ENCODE data around the gene PRKD2. TPM values are rescaled to one million over a fixed set of nuclear protein-coding genes. Genes with fewer than 3 reads are reported as not detected.
"Not testable (repeated sequence)": the region's sequence is repeated elsewhere in the genome, so short reads cannot be mapped to it uniquely, and the experiment has no call there.

PRKD2 gene
- total RNA-seq = 13.3 TPM
- long read RNA-seq, partial matches to known transcripts = 8 of 20 reads
- long read RNA-seq, other reads (novel, unspliced or antisense) = 3 of 20 reads

DNA sequence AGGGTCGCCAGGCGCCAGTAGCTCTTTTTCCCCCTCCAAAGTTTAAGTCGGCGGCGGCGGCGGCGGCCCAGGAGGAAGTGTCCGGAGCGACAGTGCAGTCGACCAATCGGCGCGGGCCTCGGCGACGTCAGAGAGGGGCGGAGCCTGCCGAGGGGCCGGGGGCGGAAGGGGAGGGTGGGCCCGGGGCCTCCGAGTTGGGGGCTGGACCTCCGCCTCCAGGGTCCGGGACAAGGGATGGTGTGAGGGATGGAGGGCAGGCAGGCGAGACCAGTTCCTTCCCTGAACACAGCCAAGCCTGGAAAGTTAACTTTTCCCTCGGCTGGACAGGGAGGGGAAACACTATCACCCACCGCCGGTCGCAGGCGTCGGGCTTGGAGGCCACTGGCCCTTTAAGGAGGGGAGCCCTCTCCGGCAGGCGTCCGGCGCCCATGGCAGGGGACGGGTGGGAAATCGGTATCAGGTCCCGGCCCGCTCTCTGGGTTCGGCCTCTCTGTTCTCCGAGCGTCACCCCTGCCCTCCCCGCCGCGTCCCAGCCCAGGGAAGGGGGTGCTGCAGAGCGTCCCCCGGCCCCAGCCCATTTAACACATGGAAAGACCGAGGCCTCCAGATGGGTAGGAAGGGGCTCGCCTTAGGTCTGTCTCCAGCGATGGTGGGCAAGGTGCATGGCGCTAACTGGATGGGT is at the start of gene PRKD2:
TSS of gene PRKD2 (minus strand) at position 81 of the 682 bp plus-strand sequence. CDS start 744 bp downstream, outside the sequence.
- peak; percentile 96 for DNase-seq (ENCODE audit: low spot score)
- intact Hi-C loops (cut with DNase I) = no loop called here

- no peak for DNase-seq (ENCODE audit: low spot score)
- intact Hi-C loops (cut with DNase I) = no loop called here
Measured at GRCh38 chr19:46764817-46765291, 47.9 kb upstream of the PRKD2 start.

GRCh38 chr19:46762245-46762890 is 45.5 kb upstream of the PRKD2 start:
- no peak for DNase-seq (ENCODE audit: low spot score)
- intact Hi-C loops (cut with DNase I) = no loop called here

DNA sequence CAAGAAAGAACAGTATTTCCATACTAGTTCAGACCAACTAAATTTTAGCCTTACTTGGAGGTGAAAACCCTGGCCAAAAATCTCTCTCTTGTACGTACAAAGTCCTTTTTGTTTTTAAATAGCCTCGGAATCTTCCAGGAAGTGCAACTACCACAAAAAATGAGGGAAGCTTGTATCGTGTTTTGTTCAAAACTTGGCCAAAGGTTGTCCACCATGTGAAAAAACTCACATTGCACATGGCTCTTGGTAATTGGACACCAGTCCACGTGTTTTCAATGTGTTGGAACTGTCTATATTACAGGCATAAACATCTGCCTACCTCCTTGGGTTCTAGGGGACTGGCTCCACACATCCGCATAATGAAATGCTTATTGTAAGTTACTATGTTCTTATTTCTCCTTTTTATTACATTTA is 44.5 kb upstream of the PRKD2 start:
- intact Hi-C loops (cut with DNase I) = no loop called here
- no peak for DNase-seq (ENCODE audit: low spot score)

DNA sequence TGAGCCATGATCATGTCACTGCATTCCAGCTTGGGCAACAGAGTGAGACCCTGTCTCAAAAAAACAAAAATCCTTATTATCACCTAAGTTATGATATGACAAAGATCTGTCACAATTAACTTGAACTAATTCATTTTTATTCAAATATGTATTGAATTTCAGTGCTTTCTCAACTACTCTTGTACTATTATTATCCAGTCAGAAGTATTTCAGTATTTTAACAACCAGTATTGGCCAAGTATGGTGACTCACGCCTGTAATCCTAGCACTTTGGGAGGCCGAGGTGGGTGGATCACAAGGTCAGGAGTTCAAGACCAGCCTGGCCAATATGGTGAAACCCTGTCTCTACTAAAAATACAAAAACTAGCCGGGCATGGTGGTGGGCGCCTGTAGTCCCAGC is 44.0 kb upstream of the PRKD2 start:
- DNase-seq (ENCODE audit: low spot score); intact Hi-C loops (cut with DNase I): not testable (repeated sequence)

- intact Hi-C loops (cut with DNase I) = no loop called here
Measured at GRCh38 chr19:46760363-46760762, 43.4 kb upstream of the PRKD2 start.

GRCh38 chr19:46759817-46760333 is 43.0 kb upstream of the PRKD2 start:
- DNase-seq (ENCODE audit: low spot score) = no peak
- intact Hi-C loops (cut with DNase I) = no loop called here

More at GRCh38 chr19:46760363-46760762, 43.4 kb upstream of the PRKD2 start:
- DNase-seq (ENCODE audit: low spot score) = no peak

DNA sequence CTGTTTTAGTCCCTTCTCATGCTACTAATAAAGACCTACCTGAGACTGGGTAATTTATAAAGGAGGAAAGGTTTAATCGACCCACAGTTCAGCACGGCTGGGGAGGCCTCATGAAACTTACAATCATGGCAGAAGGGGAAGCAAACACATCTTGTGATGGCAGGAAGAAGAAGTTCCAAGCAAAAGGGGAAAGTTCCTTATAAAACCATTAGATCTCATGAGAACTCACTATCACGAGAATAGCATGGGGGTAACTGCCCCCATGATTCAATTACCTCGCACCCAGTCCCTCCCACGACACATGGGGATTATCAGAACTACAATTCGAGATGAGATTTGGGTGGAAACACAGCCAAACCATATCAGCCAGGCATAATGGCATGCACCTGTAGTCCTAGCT is 42.3 kb upstream of the PRKD2 start:
- DNase-seq (ENCODE audit: low spot score) = no peak
- intact Hi-C loops (cut with DNase I) = no loop called here

- DNase-seq (ENCODE audit: low spot score) = no peak
- intact Hi-C loops (cut with DNase I) = no loop called here
Measured at GRCh38 chr19:46756544-46756888, 39.6 kb upstream of the PRKD2 start.

GRCh38 chr19:46755853-46756543 is 39.1 kb upstream of the PRKD2 start:
- DNase-seq (ENCODE audit: low spot score) = no peak

GRCh38 chr19:46755077-46755852 is 38.4 kb upstream of the PRKD2 start:
- no peak for DNase-seq (ENCODE audit: low spot score)
- intact Hi-C loops (cut with DNase I) = no loop called here

More at GRCh38 chr19:46755853-46756543, 39.1 kb upstream of the PRKD2 start:
- intact Hi-C loops (cut with DNase I) = no loop called here

DNA sequence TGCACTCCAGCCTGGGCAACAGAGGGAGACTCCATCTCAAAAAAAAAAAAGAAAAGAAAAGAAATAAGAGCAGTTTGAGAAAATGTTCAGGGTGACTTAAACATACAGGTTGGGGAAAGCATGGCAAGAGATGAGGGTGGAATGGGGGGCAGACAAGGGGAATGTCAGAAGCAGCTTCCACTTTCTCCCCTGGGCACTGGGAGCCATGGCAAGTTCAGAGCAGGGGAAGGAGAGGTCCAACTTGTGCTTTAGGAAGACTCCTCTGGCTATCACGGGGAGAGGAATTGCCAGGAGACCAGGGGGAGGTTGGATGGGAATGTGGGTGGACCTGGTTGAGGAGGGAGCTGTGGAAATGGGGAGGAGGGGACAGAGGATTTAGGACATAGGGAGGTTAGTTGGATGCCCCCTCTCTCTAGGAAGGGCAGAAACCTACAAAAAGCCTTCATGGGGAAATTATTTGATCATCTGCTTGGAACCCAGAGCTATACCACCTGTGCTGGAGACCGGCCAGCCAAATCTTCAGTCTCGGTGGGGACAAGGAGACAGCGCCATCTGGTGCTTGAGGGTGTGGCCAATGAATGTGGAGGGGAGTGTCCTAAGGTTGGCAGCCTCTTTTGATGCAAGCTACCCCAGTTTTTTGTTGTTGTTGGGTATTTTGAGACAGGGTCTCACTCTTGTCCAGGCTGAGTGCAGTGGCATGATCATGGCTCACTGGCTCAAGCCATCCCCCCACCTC is 36.7 kb upstream of the PRKD2 start:
- intact Hi-C loops (cut with DNase I) = no loop called here

GRCh38 chr19:46748325-46749109 is 31.6 kb upstream of the PRKD2 start:
- no peak for DNase-seq (ENCODE audit: low spot score)
- intact Hi-C loops (cut with DNase I) = loop anchor here (5.0 kb wide), 1 partner anchor 244 kb away; no protein-coding TSS in a partner anchor

More for the DNA sequence above, 36.7 kb upstream of the PRKD2 start:
- peak; percentile 84 for DNase-seq (ENCODE audit: low spot score)

DNA sequence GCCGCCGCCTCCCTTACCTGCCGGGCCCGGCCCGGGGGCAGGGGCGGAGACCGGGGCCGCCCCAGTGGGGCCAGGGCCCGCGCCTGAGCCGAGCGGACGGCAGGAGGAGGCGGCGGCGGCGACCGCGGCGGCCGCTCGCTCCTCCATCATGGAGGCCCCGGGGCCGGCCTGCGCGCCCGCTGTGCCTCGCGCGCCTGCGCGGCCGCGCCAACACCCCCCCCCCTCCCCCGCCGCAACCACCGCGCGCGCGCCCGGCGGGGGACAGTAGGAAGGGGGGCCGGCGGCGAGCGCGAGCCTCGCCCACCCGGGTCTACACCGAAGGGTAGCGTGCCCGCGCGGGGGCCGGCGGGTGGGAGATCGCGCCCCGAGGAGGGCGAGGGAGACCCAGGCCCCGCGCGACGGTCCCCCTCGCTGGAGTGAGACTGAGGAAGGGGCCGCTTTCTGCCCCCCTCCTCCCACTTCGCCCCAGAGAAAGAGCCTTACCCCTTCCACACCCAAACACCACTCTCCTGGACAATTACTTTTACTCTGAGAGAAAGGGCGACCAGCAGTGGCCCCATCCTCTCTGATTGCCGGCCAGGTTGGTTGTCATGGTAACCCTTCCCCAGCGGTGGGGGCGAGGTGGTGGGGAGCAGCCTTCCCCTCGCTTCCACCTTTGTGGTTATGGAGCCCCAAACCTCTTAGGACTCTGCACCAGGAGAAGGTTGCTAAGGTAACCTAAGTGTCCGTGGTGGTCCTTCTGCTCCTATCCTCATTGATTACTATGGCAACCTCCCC is 29.6 kb upstream of the PRKD2 start, which contains the start of gene STRN4:
TSS of gene STRN4 (minus strand) at position 170 of the 777 bp plus-strand sequence. CDS start at position 150, 20 bp downstream.
- no peak for DNase-seq (ENCODE audit: low spot score)
- intact Hi-C loops (cut with DNase I) = loop anchor here (5.0 kb wide), 1 partner anchor 246 kb away; no protein-coding TSS in a partner anchor

- intact Hi-C loops (cut with DNase I) = loop anchor here (5.0 kb wide), 1 partner anchor 247 kb away; no protein-coding TSS in a partner anchor
- DNase-seq (ENCODE audit: low spot score) = no peak
Measured at GRCh38 chr19:46745521-46746280, 28.8 kb upstream of the PRKD2 start, which contains the start of gene FKRP. FKRP (plus strand) TSS chr19:46746057; CDS start chr19:46755451, 9,394 bp downstream.

GRCh38 chr19:46745030-46745429 is 28.1 kb upstream of the PRKD2 start:
- no peak for DNase-seq (ENCODE audit: low spot score)
- intact Hi-C loops (cut with DNase I) = loop anchor here (5.0 kb wide), 1 partner anchor 247 kb away; no protein-coding TSS in a partner anchor
